Measurements from ENCODE around the gene CTIF. TPM values are rescaled to one million over a fixed set of nuclear protein-coding genes. Genes with fewer than 3 reads are reported as not detected.

Gene CTIF
- total RNA-seq, 1 donor = 65.9 TPM

DNA sequence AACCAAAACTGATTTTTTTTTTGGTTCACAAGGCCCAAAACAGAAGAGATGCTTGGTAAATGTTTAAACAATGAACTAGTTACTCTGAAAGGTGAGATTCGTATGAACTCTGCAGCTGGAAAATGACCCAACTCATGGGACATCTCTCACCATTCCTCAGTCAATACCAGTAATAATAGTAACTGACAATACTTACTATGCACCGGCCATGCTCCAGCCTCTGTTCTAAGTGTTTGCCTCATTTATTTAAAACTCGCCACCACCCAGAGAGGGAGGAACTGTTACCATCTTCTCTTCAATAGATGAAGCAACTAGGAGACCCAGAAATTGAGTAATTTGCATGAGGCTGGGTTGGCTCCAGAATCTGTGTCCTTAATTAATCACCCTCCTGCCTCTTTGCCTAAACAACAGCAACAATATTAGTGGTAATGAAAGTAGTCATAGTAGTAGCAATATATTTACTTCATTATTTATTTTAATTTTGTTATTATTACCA, 130.4 kb downstream of the CTIF start:
- H3K36me3 ChIP-seq (ENCODE audit: insufficient read depth, low read length) = peaks cover 42% of the 10 kb centered on the region

DNA sequence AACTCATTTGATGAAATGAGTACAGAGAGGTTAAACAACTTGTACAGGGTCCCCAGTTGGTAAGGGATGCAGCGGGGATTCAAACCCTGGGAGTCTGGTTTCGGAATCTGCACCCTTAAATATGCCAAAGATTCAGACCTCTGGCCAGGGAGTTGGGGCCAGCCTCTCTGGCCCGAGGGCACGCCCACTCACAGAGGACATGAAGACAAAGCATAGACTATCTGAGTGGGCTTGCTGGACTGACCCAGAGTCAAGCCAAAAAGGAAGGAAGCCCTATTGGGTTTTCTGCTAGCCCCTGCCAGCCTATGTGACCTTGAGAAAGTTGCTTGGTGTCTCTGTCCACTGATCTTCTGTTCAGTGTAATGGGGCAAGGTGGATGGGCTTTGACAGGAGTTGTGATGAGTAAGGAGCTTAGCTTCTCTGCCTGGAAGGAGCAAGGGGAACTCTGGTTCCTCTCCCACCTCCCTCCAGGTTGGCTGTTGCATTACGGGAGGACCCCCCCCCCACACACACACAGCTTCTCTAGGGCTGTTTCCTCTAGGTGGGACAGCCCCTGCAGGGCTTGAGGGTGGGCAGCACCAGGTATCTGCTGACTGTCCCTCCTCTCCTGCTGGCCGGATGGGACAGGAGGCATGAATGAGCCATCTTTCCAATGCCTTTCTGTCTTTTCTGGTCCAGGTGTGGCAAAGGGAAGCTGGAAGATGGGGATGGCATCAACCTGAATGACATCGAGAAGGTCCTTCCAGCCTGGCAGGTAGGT, 131.3 kb downstream of the CTIF start:
- Histone ChIP-seq H3K4me2 (ENCODE audit: insufficient read depth, low read length) (no peak overlapping the region), H4K20me1 (ENCODE audit: insufficient read depth, low read length) (peaks cover 48% of the 10 kb centered on the region), H3K36me3 (ENCODE audit: insufficient read depth, low read length) (peaks cover 40% of the 10 kb centered on the region), H3K4me3 (ENCODE audit: insufficient read depth, low read length) (no peak overlapping the region), H3K27me3 (ENCODE audit: insufficient read depth, low read length) (no peaks in the 10 kb centered on the region), H3K9me3 (ENCODE audit: low read depth, low read length) (peaks cover 5% of the 10 kb centered on the region), H3K4me1 (ENCODE audit: insufficient read depth, low read length) (peaks cover 18% of the 10 kb centered on the region), H2AFZ (ENCODE audit: low read length) (no peak overlapping the region), H3K27ac (ENCODE audit: low read depth, low read length) (no peak overlapping the region), H3K79me2 (ENCODE audit: insufficient read depth, low read length) (no peaks in the 10 kb centered on the region)
- DNase-seq (ENCODE audit: insufficient read length, low spot score, missing footprints) = no peak
- TF ChIP-seq, protein P1, sequence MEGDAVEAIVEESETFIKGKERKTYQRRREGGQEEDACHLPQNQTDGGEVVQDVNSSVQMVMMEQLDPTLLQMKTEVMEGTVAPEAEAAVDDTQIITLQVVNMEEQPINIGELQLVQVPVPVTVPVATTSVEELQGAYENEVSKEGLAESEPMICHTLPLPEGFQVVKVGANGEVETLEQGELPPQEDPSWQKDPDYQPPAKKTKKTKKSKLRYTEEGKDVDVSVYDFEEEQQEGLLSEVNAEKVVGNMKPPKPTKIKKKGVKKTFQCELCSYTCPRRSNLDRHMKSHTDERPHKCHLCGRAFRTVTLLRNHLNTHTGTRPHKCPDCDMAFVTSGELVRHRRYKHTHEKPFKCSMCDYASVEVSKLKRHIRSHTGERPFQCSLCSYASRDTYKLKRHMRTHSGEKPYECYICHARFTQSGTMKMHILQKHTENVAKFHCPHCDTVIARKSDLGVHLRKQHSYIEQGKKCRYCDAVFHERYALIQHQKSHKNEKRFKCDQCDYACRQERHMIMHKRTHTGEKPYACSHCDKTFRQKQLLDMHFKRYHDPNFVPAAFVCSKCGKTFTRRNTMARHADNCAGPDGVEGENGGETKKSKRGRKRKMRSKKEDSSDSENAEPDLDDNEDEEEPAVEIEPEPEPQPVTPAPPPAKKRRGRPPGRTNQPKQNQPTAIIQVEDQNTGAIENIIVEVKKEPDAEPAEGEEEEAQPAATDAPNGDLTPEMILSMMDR (IDR thresholded peaks at IDR 0.05; ENCODE audit: extremely low read depth, low read depth, low read length) = no peak

More for the DNA sequence above, 130.4 kb downstream of the CTIF start:
- Histone ChIP-seq H2AFZ (ENCODE audit: low read length) (no peak overlapping the region), H3K27ac (ENCODE audit: low read depth, low read length) (no peak overlapping the region), H3K79me2 (ENCODE audit: insufficient read depth, low read length) (no peaks in the 10 kb centered on the region), H3K4me1 (ENCODE audit: insufficient read depth, low read length) (peaks cover 9% of the 10 kb centered on the region), H3K9me3 (ENCODE audit: low read depth, low read length) (peaks cover 5% of the 10 kb centered on the region), H3K4me2 (ENCODE audit: insufficient read depth, low read length) (no peak overlapping the region), H3K27me3 (ENCODE audit: insufficient read depth, low read length) (no peaks in the 10 kb centered on the region), H4K20me1 (ENCODE audit: insufficient read depth, low read length) (peaks cover 48% of the 10 kb centered on the region), H3K4me3 (ENCODE audit: insufficient read depth, low read length) (no peak overlapping the region)
- TF ChIP-seq, protein P1 (IDR thresholded peaks at IDR 0.05; ENCODE audit: extremely low read depth, low read depth, low read length) = no peak
- DNase-seq (ENCODE audit: insufficient read length, low spot score, missing footprints) = no peak

GRCh38 chr18:48670751-48671560, 132.1 kb downstream of the CTIF start:
- no peak overlapping the region for H3K4me2 ChIP-seq (ENCODE audit: insufficient read depth, low read length)
- H3K27me3 ChIP-seq (ENCODE audit: insufficient read depth, low read length) = no peaks in the 10 kb centered on the region
- no peak overlapping the region for H2AFZ ChIP-seq (ENCODE audit: low read length)
- H3K36me3 ChIP-seq (ENCODE audit: insufficient read depth, low read length) = peaks cover 33% of the 10 kb centered on the region
- no peak overlapping the region for H3K4me3 ChIP-seq (ENCODE audit: insufficient read depth, low read length)
- TF ChIP-seq, protein P1 (IDR thresholded peaks at IDR 0.05; ENCODE audit: extremely low read depth, low read depth, low read length) = no peak
- no peak overlapping the region for H3K27ac ChIP-seq (ENCODE audit: low read depth, low read length)
- peaks cover 46% of the 10 kb centered on the region for H4K20me1 ChIP-seq (ENCODE audit: insufficient read depth, low read length)
- no peaks in the 10 kb centered on the region for H3K9me3 ChIP-seq (ENCODE audit: low read depth, low read length)
- H3K79me2 ChIP-seq (ENCODE audit: insufficient read depth, low read length) = peaks cover 6% of the 10 kb centered on the region
- no peak for DNase-seq (ENCODE audit: insufficient read length, low spot score, missing footprints)
- peaks cover 25% of the 10 kb centered on the region for H3K4me1 ChIP-seq (ENCODE audit: insufficient read depth, low read length)

GRCh38 chr18:48671561-48671945, 132.7 kb downstream of the CTIF start:
- Histone ChIP-seq H3K9me3 (ENCODE audit: low read depth, low read length) (no peaks in the 10 kb centered on the region), H3K27ac (ENCODE audit: low read depth, low read length) (no peak overlapping the region), H3K4me1 (ENCODE audit: insufficient read depth, low read length) (peaks cover 31% of the 10 kb centered on the region), H3K36me3 (ENCODE audit: insufficient read depth, low read length) (peaks cover 28% of the 10 kb centered on the region), H3K27me3 (ENCODE audit: insufficient read depth, low read length) (no peaks in the 10 kb centered on the region), H3K4me3 (ENCODE audit: insufficient read depth, low read length) (no peak overlapping the region), H2AFZ (ENCODE audit: low read length) (no peak overlapping the region), H3K79me2 (ENCODE audit: insufficient read depth, low read length) (peaks cover 12% of the 10 kb centered on the region), H3K4me2 (ENCODE audit: insufficient read depth, low read length) (no peak overlapping the region), H4K20me1 (ENCODE audit: insufficient read depth, low read length) (peaks cover 42% of the 10 kb centered on the region)
- TF ChIP-seq, protein P1 (IDR thresholded peaks at IDR 0.05; ENCODE audit: extremely low read depth, low read depth, low read length) = no peak
- DNase-seq (ENCODE audit: insufficient read length, low spot score, missing footprints) = no peak
